ENCODE data around the gene OR1L1.

DNA sequence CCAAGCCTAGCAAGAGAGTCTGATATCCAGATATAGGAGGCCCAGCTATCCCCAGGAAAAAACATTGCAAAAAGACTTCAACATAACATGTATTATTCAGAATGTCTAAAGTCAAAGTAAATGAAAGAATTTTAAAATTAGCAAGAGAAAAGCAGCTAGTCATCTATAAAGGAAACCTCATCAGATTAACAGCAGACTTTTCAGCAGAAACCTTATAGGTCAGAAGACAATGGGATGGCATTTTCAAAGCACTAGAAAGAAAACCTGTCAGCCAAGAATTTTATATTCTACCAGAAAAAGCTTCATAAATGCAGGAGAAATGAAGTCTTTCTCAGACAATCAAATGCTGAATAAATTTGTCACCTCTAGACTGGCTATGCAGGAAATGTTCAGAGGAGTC, 23.3 kb downstream of the OR1L1 start:
- TF ChIP-seq POLR2A (IDR thresholded peaks at IDR 0.05) (no peak), POLR2AphosphoS5 (IDR thresholded peaks at IDR 0.05) (no peak)
- TF ChIP-seq, protein P1, sequence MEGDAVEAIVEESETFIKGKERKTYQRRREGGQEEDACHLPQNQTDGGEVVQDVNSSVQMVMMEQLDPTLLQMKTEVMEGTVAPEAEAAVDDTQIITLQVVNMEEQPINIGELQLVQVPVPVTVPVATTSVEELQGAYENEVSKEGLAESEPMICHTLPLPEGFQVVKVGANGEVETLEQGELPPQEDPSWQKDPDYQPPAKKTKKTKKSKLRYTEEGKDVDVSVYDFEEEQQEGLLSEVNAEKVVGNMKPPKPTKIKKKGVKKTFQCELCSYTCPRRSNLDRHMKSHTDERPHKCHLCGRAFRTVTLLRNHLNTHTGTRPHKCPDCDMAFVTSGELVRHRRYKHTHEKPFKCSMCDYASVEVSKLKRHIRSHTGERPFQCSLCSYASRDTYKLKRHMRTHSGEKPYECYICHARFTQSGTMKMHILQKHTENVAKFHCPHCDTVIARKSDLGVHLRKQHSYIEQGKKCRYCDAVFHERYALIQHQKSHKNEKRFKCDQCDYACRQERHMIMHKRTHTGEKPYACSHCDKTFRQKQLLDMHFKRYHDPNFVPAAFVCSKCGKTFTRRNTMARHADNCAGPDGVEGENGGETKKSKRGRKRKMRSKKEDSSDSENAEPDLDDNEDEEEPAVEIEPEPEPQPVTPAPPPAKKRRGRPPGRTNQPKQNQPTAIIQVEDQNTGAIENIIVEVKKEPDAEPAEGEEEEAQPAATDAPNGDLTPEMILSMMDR (IDR thresholded peaks at IDR 0.05), result no peak

Data from prostate gland (tissue), 2 donors.